Fibroblast of lung (primary cell): ENCODE data around the gene NTRK2.

Source experiments
- EZH2 ChIP-seq: IDR thresholded peaks from 2 replicates; pipeline ENCODE4 v1.5.1; 2012; ENCODE audit warnings: low read length, control low read depth, mild to moderate bottlenecking; ENCODE audit errors: missing control alignments
- TF ChIP-seq, protein P1 (sequence below), 2 donors: IDR thresholded peaks in 1 of 2; conservative IDR thresholded peaks in 1 of 2; 1 replicate in 1 of 2; 2 replicates in 1 of 2; pipeline ENCODE4 v1.5.1; 2011 to 2012; ENCODE audit warnings: low read length in 2 of 2, control low read depth in 1 of 2, inconsistent platforms in 1 of 2, low read depth in 1 of 2, mild to moderate bottlenecking in 1 of 2

DNA sequence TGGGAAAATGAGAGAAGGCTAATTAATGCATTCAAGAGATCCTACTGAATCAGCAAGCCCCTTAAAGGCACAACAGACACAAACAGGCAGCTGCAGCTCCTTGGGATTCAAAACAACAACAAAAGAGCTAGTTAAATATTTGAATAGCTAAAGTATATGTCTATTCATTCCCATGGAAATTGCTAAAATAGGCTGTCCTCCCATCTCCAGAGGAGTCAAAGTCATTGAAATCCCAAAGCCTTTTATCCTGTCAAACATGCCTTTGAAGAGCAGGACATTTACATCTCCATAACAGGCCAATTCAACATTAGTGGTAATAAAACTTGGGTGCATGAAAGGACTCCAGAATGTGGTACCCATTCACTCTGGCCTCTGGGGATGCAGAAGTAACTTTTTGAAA lies 177.4 kb downstream of the NTRK2 start:
- TF ChIP-seq, protein P1, sequence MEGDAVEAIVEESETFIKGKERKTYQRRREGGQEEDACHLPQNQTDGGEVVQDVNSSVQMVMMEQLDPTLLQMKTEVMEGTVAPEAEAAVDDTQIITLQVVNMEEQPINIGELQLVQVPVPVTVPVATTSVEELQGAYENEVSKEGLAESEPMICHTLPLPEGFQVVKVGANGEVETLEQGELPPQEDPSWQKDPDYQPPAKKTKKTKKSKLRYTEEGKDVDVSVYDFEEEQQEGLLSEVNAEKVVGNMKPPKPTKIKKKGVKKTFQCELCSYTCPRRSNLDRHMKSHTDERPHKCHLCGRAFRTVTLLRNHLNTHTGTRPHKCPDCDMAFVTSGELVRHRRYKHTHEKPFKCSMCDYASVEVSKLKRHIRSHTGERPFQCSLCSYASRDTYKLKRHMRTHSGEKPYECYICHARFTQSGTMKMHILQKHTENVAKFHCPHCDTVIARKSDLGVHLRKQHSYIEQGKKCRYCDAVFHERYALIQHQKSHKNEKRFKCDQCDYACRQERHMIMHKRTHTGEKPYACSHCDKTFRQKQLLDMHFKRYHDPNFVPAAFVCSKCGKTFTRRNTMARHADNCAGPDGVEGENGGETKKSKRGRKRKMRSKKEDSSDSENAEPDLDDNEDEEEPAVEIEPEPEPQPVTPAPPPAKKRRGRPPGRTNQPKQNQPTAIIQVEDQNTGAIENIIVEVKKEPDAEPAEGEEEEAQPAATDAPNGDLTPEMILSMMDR (conservative IDR thresholded peaks at IDR 0.05 in 1 of 2, IDR thresholded peaks at IDR 0.05 in 1 of 2; ENCODE audit: low read depth in 1 of 2, low read length in 2 of 2), result no peak
- TF ChIP-seq EZH2, result no peak
